ENCODE measurements around the gene NLRP10.

- TF ChIP-seq CTCF (IDR thresholded peaks at IDR 0.05), result no peak
- TF ChIP-seq EP300 (IDR thresholded peaks at IDR 0.05), result no peak
- TF ChIP-seq POLR2A (IDR thresholded peaks at IDR 0.05), result no peak
These were observed 44.6 kb upstream of the NLRP10 start for GRCh38 chr11:8009856-8010255.
